Vagina (tissue), 2 donors: Measurements from ENCODE around the gene TNNT2. TPM values are rescaled to one million over a fixed set of nuclear protein-coding genes. Genes with fewer than 3 reads are reported as not detected.

Source experiments
- DNase-seq, 2 donors: peaks; one replicate each; pipeline ENCODE4 v3.0.0-alpha.2; 2017; ENCODE audit errors: extremely low spot score in 2 of 2
- H3K27ac ChIP-seq: fragments of 200-600 bp; sonication (generic); one replicate; pipeline ENCODE4 v1.5.1; 2019
- H3K27me3 ChIP-seq: fragments of 200-600 bp; sonication (generic); one replicate; pipeline ENCODE4 v1.5.1; 2019
- H3K36me3 ChIP-seq, 2 donors: fragments of 200-600 bp; sonication (generic); one replicate each; pipeline ENCODE4 v1.5.1; 2017 to 2019
- H3K4me1 ChIP-seq: fragments of 200-600 bp; sonication (generic); one replicate; pipeline ENCODE4 v1.5.1; 2019
- H3K4me3 ChIP-seq, 2 donors: fragments of 200-600 bp; sonication (generic); 1 replicate in 1 of 2; 2 replicates in 1 of 2; pipeline ENCODE4 v1.5.1; 2016 to 2019
- H3K9me3 ChIP-seq: fragments of 200-600 bp; sonication (generic); one replicate; pipeline ENCODE4 v1.5.1; 2019
- CTCF ChIP-seq, 3 experiments: fragments of 450-650 bp in 2 of 3; fragments of 200-600 bp in 1 of 3; sonication (generic) in 1 of 3; IDR thresholded peaks; one replicate each; pipeline ENCODE4 v1.5.1; 2017 to 2019; ENCODE audit warnings: antibody characterized with exemption in 3 of 3, mild to moderate bottlenecking in 2 of 3, moderate library complexity in 2 of 3
- POLR2A ChIP-seq, 2 donors: fragments of 450-650 bp; IDR thresholded peaks; one replicate each; pipeline ENCODE4 v1.6.1; 2017; ENCODE audit warnings: antibody characterized with exemption in 2 of 2, mild to moderate bottlenecking in 2 of 2, moderate library complexity in 2 of 2
- POLR2AphosphoS5 ChIP-seq, 2 donors: sonication (generic); formaldehyde crosslinking; IDR thresholded peaks; one replicate each; pipeline ENCODE4 v1.9.0; 2017; ENCODE audit warnings: antibody characterized with exemption in 2 of 2, mild to moderate bottlenecking in 2 of 2, low read depth in 1 of 2; ENCODE audit not compliant: insufficient read depth in 1 of 2
- intact Hi-C: fragments of 100-400 bp; cut with DNase I; formaldehyde crosslinking; loops from one replicate; pipeline ENCODE4 v1.15.1; 2023
- total RNA-seq: library from RNA; depleted of rRNA; stranded (reverse); fragments of >200 nt; gene quantifications from one replicate; pipeline ENCODE4 v1.2.3, GENCODE V29; 2016

Gene TNNT2
- total RNA-seq, 1 donor from 2014 or later, result 9.8 TPM

GRCh38 chr1:201344206-201345080 is 33.0 kb downstream of the TNNT2 start:
- TF ChIP-seq POLR2A (IDR thresholded peaks at IDR 0.05) (no peak), POLR2AphosphoS5 (IDR thresholded peaks at IDR 0.05; ENCODE audit: insufficient read depth in 1 of 2, low read depth in 1 of 2) (no peak)
- H3K27me3 ChIP-seq, result no peaks in the 10 kb centered on the region
- H3K36me3 ChIP-seq, result no peaks in the 10 kb centered on the region
- H3K9me3 ChIP-seq, result no peaks in the 10 kb centered on the region
- H3K27ac ChIP-seq, result peak overlapping the region; percentile 59
- DNase-seq, result no peak
- no peak overlapping the region for H3K4me3 ChIP-seq
- intact Hi-C loops, result no loop called here
- peaks cover 7% of the 10 kb centered on the region for H3K4me1 ChIP-seq

- Histone ChIP-seq H3K9me3 (no peaks in the 10 kb centered on the region), H3K4me3 (no peak overlapping the region), H3K27ac (no peak overlapping the region), H3K4me1 (peaks cover 7% of the 10 kb centered on the region), H3K27me3 (no peaks in the 10 kb centered on the region), H3K36me3 (no peaks in the 10 kb centered on the region)
- no peak for DNase-seq
- intact Hi-C loops, result no loop called here
- TF ChIP-seq POLR2A (IDR thresholded peaks at IDR 0.05) (no peak), POLR2AphosphoS5 (IDR thresholded peaks at IDR 0.05; ENCODE audit: insufficient read depth in 1 of 2, low read depth in 1 of 2) (no peak), CTCF (IDR thresholded peaks at IDR 0.05) (no peak)
Observed at GRCh38 chr1:201341377-201341776, 36.1 kb downstream of the TNNT2 start.

GRCh38 chr1:201336711-201337450 is 40.6 kb downstream of the TNNT2 start:
- Histone ChIP-seq H3K27me3 (no peaks in the 10 kb centered on the region), H3K27ac (no peak overlapping the region), H3K9me3 (no peaks in the 10 kb centered on the region), H3K4me3 (no peak overlapping the region), H3K4me1 (peaks cover 13% of the 10 kb centered on the region), H3K36me3 (no peaks in the 10 kb centered on the region)
- intact Hi-C loops, result no loop called here
- no peak for TF ChIP-seq POLR2A (IDR thresholded peaks at IDR 0.05)
- TF ChIP-seq POLR2AphosphoS5 (IDR thresholded peaks at IDR 0.05; ENCODE audit: insufficient read depth in 1 of 2, low read depth in 1 of 2), result no peak
- TF ChIP-seq CTCF (IDR thresholded peaks at IDR 0.05), result no peak
- no peak for DNase-seq

GRCh38 chr1:201335901-201336300 is 41.6 kb downstream of the TNNT2 start:
- intact Hi-C loops, result no loop called here
- Histone ChIP-seq H3K27ac (no peak overlapping the region), H3K4me1 (peaks cover 13% of the 10 kb centered on the region)

More at GRCh38 chr1:201335901-201336300, 41.6 kb downstream of the TNNT2 start:
- Histone ChIP-seq H3K36me3 (no peaks in the 10 kb centered on the region), H3K27me3 (no peaks in the 10 kb centered on the region), H3K4me3 (no peak overlapping the region), H3K9me3 (no peaks in the 10 kb centered on the region)
- TF ChIP-seq CTCF (IDR thresholded peaks at IDR 0.05) (no peak), POLR2AphosphoS5 (IDR thresholded peaks at IDR 0.05; ENCODE audit: insufficient read depth in 1 of 2, low read depth in 1 of 2) (no peak), POLR2A (IDR thresholded peaks at IDR 0.05) (no peak)
- DNase-seq, result no peak
